C4-2B (cell line): ENCODE results near the gene TTC17.

Experiments used
- H3K27ac ChIP-seq: fragments of 450-650 bp; 2 replicates; pipeline ENCODE4 v1.5.1; 2017
- CTCF ChIP-seq: fragments of 450-650 bp; conservative IDR thresholded peaks from 2 replicates; pipeline ENCODE4 v1.5.1; 2017; ENCODE audit warnings: mild to moderate bottlenecking
- ZFX ChIP-seq: fragments of 450-650 bp; IDR thresholded peaks from 2 replicates; pipeline ENCODE4 v1.6.1; 2017

TTC17 gene

GRCh38 chr11:43541993-43542392 is 183.3 kb downstream of the TTC17 start:
- H3K27ac ChIP-seq, result no peak overlapping the region
- TF ChIP-seq CTCF (no peak), ZFX (no peak)

- H3K27ac ChIP-seq, result no peak overlapping the region
- TF ChIP-seq ZFX, result no peak
- no peak for TF ChIP-seq CTCF
These were observed 184.3 kb downstream of the TTC17 start for GRCh38 chr11:43542750-43543712.
